HG03354 (cell line): ENCODE results near the gene CTNNA1.
"Not testable (repeated sequence)": the region's sequence is repeated elsewhere in the genome, so short reads cannot be mapped to it uniquely, and the experiment has no call there.

Source experiments
- ATAC-seq: cut with Tn5 transposase; IDR thresholded peaks from one replicate; pipeline ENCODE4 v1.9.1; 2021; ENCODE audit warnings: mild to moderate bottlenecking; ENCODE audit not compliant: unreplicated experiment, poor library complexity, severe bottlenecking

The CTNNA1 gene

DNA sequence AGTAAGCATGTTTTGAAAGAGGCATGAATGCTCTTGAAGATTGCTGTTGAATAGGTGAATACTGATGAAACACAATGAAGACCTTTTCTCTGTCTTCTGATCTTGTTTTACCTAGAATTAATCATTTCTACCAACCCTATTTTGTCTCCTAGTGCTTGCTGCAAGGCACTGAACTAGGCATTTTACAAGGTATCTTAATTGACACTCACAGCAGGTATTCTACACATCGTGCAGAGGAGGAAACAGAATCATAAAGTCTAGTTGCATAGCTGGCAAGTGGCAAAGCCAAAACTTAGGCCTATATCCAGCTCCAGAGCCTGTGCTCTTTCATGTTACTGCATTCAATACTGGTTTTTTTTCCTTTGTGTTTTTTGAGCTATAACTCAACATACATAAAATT is 50.7 kb downstream of the CTNNA1 start:
- no peak for ATAC-seq

DNA sequence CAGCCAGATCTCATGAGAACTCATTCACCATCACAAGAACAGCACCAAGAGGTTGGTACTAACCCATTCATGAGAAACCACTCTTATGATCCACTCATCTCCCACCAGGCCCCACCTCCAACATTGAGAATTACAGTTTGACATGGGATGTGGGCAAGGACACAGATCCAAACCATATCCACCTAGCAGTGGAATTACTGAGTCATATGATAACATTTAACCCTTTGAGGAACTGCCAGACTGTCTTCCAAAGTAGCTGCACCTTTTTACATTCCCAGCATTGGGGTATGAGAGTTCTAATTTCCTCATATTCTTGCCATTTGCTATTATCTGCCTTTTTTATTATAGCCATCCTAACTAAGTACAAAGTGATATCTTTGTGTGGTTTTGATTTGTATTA is 51.9 kb downstream of the CTNNA1 start:
- no peak for ATAC-seq

DNA sequence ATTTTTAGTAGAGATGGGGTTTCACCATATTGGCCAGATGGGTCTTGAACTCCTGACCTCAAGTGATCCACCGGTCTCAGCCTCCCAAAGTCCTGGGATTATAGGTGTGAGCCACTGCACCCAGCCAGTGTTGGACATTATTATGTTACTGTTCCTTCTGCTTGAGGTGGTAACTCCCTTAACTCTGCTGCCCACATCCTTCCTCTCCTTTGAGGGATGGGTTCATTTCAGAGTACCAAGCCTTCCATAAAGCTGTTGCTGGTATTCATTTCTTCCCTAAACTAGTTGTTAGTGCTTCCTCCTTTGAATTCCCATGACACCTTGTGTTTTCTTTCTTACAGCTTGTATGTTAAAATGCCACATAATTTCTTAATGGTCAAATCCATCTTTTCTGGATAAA is 54.0 kb downstream of the CTNNA1 start:
- ATAC-seq, result no peak

DNA sequence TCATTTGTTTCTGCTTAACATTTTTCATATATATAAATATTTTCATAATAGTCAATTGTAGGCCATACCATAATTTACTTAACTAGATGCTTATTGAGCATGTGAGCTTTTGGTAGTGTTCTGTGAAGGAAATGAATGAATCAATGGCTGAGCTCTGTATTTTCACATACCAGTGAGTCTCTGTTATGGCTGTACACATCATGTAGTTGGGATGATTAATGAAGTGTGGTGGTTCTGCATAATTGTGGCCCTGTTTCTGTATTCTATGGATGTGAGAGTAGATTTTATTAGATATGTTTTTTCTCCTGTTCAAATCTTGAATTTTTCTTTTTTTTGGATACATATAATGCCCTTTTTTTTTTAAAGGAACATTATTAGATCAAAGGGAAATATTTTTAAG is 56.2 kb downstream of the CTNNA1 start:
- no peak for ATAC-seq

DNA sequence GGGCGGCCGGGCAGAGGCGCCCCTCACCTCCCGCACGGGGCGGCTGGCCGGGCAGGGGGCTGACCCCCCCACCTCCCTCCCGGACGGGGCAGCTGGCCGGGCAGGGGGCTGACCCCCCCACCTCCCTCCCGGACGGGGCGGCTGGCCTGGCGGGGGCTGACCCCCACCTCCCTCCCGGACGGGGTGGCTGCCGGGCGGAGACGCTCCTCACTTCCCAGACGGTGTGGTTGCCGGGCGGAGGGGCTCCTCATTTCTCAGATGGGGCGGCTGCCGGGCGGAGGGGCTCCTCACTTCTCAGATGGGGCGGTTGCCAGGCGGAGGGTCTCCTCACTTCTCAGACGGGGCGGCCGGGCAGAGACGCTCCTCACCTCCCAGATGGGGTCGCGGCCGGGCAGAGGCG is 57.6 kb downstream of the CTNNA1 start:
- not testable (repeated sequence) for ATAC-seq

DNA sequence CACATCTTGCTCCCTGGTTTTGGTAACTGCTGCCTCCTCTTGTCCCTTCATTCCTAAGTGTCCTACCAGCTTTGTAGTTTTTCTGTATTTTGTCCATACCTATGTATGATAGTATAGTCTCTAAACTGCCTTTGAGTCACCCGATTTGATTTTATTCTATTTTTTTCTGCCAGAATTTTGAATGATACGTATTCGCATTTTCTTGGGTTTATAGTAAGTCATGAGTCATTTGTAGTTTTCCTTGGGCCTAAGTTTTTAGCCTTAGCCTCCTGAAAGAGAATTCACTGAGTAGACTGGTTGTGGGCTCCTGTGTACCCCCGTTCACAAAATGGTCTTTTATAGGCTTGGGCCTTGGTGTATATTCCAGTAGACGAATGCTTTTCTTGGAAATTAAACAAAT is 62.3 kb downstream of the CTNNA1 start:
- ATAC-seq, result no peak

DNA sequence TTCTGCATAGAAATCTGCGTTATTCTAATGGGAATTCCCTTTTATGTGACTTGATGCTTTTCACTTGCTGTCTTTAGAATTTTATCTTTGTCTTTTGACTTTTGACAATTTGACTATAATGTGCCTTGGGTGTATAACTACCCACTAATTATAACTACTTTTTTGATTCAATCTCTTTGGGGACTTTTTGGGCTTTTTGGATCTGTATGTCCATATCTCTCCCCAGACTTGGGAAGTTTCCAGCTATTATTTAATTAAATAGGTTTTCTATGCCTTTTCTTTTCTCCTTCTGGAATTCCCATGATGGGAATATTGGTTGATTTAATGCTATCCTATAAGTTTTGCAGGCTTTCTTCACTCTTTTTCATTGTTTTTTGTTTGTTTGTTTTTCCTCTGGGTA is 64.0 kb downstream of the CTNNA1 start:
- ATAC-seq, result no peak

DNA sequence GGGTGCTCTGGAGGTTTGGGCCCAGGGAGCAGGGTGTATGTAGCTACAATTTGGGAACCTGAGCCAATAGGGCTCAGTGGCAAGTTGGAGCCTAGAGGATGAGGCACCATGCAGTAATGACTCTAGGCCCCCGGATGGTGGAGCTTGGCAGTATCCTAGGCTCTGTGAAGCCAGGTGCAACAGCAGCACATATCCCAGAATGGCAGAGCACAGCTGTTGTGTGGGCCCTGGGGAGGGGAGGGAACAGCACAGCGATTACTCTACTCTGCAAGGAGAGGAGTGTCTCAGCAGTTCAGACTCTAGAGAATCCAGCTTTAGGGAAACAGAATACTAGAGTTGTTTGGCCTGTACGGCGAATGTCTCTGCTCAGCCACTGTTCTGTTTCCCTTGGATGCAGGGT is 65.9 kb downstream of the CTNNA1 start:
- ATAC-seq, result no peak

DNA sequence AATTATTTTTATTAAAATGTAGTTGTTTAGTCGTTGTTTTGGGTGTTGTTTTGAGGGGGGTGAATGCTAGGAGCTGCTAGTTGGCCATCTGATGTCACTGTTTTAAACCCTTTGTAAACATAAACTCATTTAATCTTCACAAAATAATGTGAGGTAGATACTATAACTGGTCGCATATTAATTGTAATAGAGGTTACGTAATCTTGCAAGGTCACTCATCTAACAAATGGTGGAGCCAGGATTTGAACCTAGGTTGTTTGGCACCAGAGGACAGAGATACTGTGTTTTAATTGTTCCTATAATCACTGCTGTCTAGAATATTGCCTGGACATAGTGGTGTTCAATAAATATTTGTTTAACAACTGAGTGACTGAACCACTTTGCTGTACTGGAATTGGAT is 67.5 kb downstream of the CTNNA1 start:
- no peak for ATAC-seq

DNA sequence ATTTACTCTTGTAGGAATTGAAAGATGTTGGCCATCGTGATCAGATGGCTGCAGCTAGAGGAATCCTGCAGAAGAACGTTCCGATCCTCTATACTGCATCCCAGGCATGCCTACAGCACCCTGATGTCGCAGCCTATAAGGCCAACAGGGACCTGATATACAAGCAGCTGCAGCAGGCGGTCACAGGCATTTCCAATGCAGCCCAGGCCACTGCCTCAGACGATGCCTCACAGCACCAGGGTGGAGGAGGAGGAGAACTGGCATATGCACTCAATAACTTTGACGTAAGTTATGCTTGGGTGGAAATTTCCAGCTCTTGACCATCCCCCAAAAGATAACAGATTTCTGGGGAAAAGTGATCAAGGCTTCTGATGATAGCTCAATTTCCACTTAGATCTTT is 71.3 kb downstream of the CTNNA1 start:
- ATAC-seq, result no peak

DNA sequence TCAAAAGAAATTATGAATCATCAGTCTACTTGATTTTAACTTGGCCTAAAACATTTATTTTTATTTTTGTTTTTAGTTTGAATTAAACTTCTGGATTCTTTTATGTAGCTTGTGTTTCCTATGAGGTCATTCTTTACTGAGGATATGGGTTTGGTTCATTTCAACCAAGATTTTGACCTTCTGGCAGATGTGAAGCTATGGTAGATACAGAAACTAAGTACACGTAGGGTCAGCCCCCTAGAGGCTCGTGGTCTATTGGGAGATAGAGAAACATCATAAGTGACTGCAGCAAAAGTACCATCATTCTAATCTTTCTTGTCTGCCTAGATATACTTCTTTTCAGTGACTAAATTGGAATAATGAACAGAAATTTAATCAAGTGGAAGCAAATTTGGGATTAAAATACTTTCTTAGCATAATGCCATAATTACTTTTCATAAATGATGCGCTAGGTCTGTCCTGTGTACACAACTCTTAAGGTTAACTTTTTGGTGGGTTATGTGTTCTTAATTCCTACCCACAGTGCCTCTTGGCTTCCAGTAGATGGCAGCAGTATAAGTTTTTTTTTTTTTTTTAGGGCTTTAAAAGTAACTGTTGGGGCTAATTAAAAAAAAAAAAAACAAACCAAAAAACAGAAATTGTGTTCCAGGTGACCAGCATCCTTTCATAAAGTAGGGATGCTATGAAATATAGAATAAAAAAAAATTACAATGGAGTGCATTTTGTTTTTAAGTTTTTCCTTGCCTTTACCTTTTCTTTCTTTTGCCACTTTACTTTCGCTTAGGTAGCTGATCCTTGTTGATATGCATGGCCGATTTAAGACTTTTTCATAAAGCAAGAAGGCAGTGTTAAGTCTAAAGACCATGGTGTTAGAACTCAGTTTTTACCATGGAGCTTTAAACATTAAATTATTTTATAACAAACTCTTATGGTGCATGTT is 72.0 kb downstream of the CTNNA1 start:
- no peak for ATAC-seq

DNA sequence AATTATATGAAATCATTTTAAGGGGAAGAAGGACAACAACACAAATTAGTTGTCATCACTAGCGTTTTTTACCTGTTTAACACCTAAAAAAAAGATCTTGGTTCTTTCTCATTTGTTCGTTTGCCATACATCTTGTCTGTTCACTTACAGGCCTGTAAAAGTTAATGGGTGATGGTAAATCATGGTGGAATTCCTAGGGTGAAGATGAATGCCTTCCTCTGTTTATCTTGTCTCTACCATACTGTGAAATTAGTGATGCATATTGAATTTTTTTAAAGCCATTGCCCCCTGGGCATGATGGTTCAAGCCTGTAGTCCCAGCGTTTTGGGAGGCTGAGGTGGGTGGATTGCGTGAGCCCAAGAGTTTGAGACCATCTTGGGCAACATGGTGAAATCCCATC is 75.3 kb downstream of the CTNNA1 start:
- no peak for ATAC-seq

DNA sequence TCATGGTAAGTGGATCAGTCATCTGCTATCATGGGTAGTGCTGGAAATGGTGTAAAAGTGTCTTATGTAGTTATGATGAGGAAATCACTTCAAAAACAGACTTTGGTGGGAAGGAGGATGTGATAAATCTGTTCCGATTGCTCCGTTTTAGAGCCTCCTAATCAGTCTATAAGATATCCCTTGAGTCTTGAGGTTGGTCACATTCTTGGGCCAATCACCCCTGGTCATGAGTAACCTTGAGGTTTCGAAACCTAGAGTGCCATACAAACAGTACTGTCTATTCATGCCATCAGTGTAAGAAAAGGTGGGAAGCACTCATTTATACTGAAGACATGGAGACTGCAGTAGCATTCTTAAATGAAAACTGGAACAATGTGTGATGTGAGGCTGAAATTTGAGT is 76.1 kb downstream of the CTNNA1 start:
- no peak for ATAC-seq

DNA sequence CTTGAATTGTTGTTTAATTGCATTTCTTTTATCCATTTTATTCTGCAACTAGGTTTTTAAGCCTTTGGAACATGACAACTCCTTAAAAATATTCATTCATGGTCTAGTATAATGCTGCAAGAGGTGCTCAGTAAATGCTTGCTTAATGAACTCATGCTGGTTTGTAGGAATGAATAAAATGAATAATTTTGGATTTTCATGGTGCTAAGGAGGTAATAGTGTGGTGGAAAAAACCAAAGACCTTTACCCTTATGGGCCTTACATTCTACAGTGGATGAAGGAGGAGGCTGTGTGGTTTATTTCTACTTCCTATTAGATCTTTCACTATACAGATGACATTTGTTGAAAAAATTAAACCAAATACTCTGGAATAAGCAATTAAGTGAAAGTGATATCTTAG is 78.5 kb downstream of the CTNNA1 start:
- no peak for ATAC-seq

DNA sequence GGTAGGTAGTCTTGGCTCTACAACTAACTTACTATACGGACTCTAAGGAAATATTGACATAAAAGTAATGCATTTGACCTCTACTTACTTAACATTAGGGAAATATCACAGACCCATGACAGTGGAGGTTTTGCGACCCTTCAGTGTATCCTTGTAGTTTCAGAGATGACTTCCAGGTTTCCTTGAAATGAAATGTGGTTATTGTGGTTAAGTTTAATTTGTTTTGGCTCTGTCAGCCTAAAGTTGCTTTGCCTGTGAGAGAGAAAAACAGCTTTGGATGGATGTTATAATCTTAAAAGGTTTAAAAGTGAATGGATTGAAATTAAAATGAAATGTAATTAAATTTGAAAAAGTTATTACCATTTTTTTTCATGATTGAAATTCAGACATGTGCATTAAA is 79.0 kb downstream of the CTNNA1 start:
- no peak for ATAC-seq

DNA sequence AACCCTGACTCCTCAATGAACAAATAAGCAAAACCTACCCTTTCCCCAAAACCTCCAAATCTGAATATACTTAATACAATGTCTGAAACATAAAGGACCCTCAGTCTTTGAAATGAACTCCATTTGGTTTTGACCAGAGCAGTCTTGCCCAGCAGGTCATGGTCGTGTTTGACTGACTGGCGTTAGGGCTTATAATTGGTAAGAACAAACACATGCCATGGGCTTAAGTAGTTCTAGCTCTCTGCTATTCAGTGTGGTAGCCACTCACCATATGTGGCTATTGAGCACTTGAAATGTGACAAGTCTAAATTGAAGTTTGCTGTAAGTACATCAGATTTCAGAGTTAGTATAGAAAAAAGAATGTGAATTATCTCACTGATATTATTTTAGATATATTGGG is 79.9 kb downstream of the CTNNA1 start:
- ATAC-seq, result no peak

DNA sequence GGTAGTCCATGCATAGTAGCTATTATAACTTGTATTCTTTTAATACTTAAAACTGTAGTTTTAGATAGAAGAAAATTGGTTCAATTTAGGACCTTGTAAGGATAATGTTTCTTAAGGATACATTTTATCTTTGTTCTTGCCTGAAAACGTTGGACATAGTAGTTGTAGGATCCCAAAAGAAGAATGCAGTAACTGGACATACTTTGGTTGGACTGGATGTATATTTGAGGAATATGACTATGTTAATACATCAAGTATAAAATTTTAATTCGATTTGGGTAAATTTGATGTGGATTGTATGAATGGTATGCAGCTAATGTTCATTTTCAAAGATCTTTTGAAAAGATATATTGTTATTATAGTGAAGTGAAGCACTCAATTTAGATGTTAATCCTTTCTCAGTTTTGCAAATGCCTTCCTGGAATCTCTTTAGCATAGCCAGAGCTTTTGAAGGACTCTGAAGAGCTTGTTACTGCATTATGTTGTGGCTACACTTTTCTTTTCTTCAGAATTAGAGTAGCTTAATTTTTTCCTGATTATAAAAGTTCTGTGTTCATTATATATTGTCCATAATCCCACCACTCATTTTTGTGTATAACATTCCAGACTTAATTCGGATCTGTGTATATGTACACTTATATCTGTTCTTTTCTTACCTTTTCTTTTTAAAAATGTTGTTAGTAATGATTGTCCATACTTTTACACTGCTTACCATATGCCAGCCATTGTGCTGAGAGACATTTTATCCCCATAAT is 80.7 kb downstream of the CTNNA1 start:
- ATAC-seq, result no peak

DNA sequence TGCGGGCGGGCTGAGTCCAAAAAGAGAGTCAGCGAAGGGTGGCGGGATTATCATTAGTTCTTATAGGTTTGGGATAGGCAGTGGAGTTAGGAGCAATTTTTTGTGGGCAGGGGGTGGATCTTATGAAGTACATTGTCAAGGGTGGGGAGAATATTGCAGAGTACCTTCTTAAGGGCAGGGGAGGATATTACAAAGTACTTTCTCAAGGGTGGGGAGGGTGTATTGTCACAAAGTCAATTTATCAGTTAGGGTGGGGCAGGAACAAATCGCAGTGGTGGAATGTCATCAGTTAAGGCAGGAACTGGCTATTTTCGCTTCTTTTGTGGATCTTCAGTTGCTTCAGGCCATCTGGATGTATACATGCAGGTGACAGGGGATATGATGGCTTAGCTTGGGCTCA is 81.6 kb downstream of the CTNNA1 start:
- not testable (repeated sequence) for ATAC-seq

DNA sequence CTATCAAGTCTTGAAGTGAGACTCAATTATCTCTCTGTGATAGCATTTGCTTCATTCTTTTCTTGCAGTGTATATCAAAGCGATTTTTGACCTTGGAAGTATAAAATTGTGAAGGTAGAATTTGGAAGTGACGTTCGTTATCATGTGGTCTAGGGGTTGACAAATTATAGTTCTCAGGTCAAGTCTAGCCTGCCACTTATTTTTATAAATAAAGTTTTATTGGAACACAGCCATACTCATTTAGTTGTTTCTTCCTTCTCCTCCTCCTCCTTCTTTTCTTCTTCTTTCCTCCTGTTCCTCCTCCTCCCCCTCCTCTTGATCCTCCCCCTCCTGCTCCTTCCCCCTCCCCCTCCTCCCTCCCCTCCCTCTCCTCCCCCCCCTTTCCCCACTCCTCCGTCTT is 83.9 kb downstream of the CTNNA1 start:
- ATAC-seq, result no peak

DNA sequence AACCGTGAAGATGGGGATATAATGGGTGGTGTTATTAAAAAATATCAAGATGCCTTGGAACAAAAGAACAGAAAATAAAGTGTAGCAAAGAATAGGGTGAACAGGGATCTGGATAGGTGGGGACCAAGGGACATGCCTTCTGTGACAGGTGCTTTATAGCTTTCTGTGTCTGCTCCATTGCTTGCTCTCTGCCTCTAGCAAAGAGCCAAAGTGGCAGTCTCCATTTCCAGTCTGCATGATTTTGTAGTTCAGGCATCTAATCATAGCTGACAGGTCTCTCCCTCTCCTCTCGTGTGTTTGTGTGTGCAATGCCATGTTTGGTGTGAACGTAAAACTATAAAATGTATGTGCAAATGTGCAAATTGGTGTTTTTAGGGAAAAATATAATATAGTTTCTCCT is 86.9 kb downstream of the CTNNA1 start:
- no peak for ATAC-seq

DNA sequence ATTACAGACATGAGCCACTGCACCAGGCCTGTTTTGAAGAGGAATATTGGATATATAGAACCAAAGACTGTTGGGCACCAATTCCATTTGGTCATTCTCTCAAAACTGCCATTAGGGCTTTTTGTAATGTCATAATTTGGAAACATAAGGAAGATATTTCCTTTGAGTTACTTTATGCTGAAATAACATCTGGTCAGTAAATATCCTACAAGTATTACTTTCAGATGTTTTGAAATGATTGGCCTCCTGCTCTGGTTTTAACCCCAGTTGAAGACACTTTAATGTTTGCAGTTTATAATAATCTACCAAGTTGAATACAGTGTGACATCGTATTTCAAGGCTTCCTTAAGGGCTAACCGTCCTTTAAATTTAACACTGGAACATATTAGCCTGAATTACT is 88.3 kb downstream of the CTNNA1 start:
- ATAC-seq, result no peak
